Upper lobe of left lung (tissue), 4 donors: Measurements from ENCODE around the gene SMYD3.

ENCODE experiments used
- EP300 ChIP-seq, 4 donors: sonication (generic); formaldehyde crosslinking; IDR thresholded peaks; one replicate each; pipeline ENCODE4 v1.5.1; 2017; ENCODE audit warnings: antibody characterized with exemption in 4 of 4, control low read depth in 2 of 4
- POLR2A ChIP-seq, 4 donors: fragments of 450-650 bp; IDR thresholded peaks; one replicate each; pipeline ENCODE4 v1.5.1; 2016 to 2017; ENCODE audit warnings: antibody characterized with exemption in 4 of 4, mild to moderate bottlenecking in 2 of 4
- POLR2AphosphoS5 ChIP-seq, 2 donors: sonication (generic); formaldehyde crosslinking; IDR thresholded peaks; one replicate each; pipeline ENCODE4 v1.5.1; 2017; ENCODE audit warnings: antibody characterized with exemption in 2 of 2
- TF ChIP-seq, protein P1 (sequence below), 6 experiments: fragments of 450-650 bp in 4 of 6; fragments of 200-600 bp in 2 of 6; sonication (generic) in 2 of 6; IDR thresholded peaks; one replicate each; pipeline ENCODE4 v1.5.1; 2016 to 2019; ENCODE audit warnings: antibody characterized with exemption in 6 of 6

DNA sequence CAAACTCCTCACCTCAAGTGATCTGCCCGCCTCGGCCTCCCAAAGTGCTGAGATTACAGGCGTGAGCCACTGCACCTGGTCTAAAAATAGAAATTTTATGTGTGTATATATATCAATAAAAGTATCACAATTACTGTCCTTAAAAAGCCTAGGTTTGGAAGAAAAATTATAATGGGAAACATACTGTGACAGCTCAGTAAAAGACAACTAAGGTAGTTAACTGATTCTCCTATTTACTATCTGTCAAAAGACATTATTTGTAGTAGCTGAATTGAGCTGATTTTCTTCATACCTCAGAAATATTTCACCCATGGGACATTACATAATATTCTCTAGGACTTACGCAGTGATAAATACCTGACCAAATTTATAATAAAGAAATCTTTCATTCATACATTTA lies 122.5 kb downstream of the SMYD3 start:
- TF ChIP-seq, protein P1, sequence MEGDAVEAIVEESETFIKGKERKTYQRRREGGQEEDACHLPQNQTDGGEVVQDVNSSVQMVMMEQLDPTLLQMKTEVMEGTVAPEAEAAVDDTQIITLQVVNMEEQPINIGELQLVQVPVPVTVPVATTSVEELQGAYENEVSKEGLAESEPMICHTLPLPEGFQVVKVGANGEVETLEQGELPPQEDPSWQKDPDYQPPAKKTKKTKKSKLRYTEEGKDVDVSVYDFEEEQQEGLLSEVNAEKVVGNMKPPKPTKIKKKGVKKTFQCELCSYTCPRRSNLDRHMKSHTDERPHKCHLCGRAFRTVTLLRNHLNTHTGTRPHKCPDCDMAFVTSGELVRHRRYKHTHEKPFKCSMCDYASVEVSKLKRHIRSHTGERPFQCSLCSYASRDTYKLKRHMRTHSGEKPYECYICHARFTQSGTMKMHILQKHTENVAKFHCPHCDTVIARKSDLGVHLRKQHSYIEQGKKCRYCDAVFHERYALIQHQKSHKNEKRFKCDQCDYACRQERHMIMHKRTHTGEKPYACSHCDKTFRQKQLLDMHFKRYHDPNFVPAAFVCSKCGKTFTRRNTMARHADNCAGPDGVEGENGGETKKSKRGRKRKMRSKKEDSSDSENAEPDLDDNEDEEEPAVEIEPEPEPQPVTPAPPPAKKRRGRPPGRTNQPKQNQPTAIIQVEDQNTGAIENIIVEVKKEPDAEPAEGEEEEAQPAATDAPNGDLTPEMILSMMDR (IDR thresholded peaks at IDR 0.05), result no peak
- TF ChIP-seq POLR2A (IDR thresholded peaks at IDR 0.05) (no peak), POLR2AphosphoS5 (IDR thresholded peaks at IDR 0.05) (no peak), EP300 (IDR thresholded peaks at IDR 0.05) (no peak)
